Measurements from ENCODE around the gene NANOS2. TPM values are rescaled to one million over a fixed set of nuclear protein-coding genes. Genes with fewer than 3 reads are reported as not detected.
"Not testable (repeated sequence)": the region's sequence is repeated elsewhere in the genome, so short reads cannot be mapped to it uniquely, and the experiment has no call there.

Gene NANOS2
- polyA plus RNA-seq, 3 donors, result not detected

- Histone ChIP-seq H3K27me3 (ENCODE audit: control insufficient read depth in 2 of 2, insufficient read depth in 2 of 2, low read length in 2 of 2) (no peaks in the 10 kb centered on the region), H3K9me3 (replicated peaks in 1 of 2; ENCODE audit: control insufficient read depth in 1 of 2, insufficient read depth in 1 of 2, low read length in 2 of 2) (no peaks in the 10 kb centered on the region), H3K9ac (ENCODE audit: insufficient read depth, low read length, poor library complexity, severe bottlenecking) (no peak overlapping the region), H4K20me1 (ENCODE audit: insufficient read depth, low read length) (peaks cover 19% of the 10 kb centered on the region), H3K27ac (ENCODE audit: low read depth in 1 of 2, low read length in 2 of 2) (no peak overlapping the region), H3K4me3 (replicated peaks in 1 of 3; ENCODE audit: low read depth in 2 of 3, low read length in 3 of 3) (no peak overlapping the region), H3K4me2 (replicated peaks; ENCODE audit: extremely low read depth, low read length, poor library complexity, severe bottlenecking) (no peak overlapping the region), H3K79me2 (ENCODE audit: insufficient read depth, low read length) (peaks cover 18% of the 10 kb centered on the region), H2AFZ (ENCODE audit: insufficient read depth, low read depth, low read length, poor library complexity, severe bottlenecking) (no peak overlapping the region), H3K36me3 (replicated peaks in 1 of 2; ENCODE audit: control insufficient read depth in 1 of 2, insufficient read depth in 2 of 2, low read length in 2 of 2) (peaks cover 29 to 57% of the 10 kb centered on the region in 2 donors), H3K4me1 (ENCODE audit: control insufficient read depth in 1 of 2, insufficient read depth in 2 of 2, low read length in 2 of 2) (peaks cover 27 to 37% of the 10 kb centered on the region in 2 donors)
- 52% methylated on average over 5 of the region's 8 CpGs for WGBS (ENCODE audit: insufficient coverage)
- H3K4me1 Mint-ChIP-seq, result peaks cover 30% of the 10 kb centered on the region
- TF ChIP-seq CTCF (IDR thresholded peaks at IDR 0.05), result no peak
- no peak overlapping the region for H3K27ac Mint-ChIP-seq
- H3K36me3 Mint-ChIP-seq, result peaks cover 38 to 59% of the 10 kb centered on the region in 2 donors
- no peak overlapping the region for H3K4me3 Mint-ChIP-seq
- peaks cover 0 to 2% (median 0%) of the 10 kb centered on the region in 7 donors for H3K9me3 Mint-ChIP-seq
- intact Hi-C loops (cut with micrococcal nuclease), result no loop called here
- peaks cover 0 to 3% (median 2%) of the 10 kb centered on the region in 3 donors for H3K27me3 Mint-ChIP-seq (ENCODE audit: low read depth in 3 of 3)
- DNase-seq, result peak in 1 of 3 donors; percentile 65
These were observed 17.2 kb downstream of the NANOS2 start for GRCh38 chr19:45897261-45897812.

GRCh38 chr19:45895983-45896599 is 18.5 kb downstream of the NANOS2 start:
- Histone ChIP-seq H4K20me1 (ENCODE audit: insufficient read depth, low read length) (peaks cover 19% of the 10 kb centered on the region), H3K4me1 (ENCODE audit: control insufficient read depth in 1 of 2, insufficient read depth in 2 of 2, low read length in 2 of 2) (peaks cover 23 to 25% of the 10 kb centered on the region in 2 donors), H3K36me3 (replicated peaks in 1 of 2; ENCODE audit: control insufficient read depth in 1 of 2, insufficient read depth in 2 of 2, low read length in 2 of 2) (peaks cover 29 to 57% of the 10 kb centered on the region in 2 donors)
- intact Hi-C loops (cut with micrococcal nuclease); H3K9me3 Mint-ChIP-seq; H3K9ac ChIP-seq (ENCODE audit: insufficient read depth, low read length, poor library complexity, severe bottlenecking); H3K79me2 ChIP-seq (ENCODE audit: insufficient read depth, low read length); H3K27me3 ChIP-seq (ENCODE audit: control insufficient read depth in 2 of 2, insufficient read depth in 2 of 2, low read length in 2 of 2); DNase-seq; H3K27ac ChIP-seq (ENCODE audit: low read depth in 1 of 2, low read length in 2 of 2); H3K4me3 ChIP-seq (replicated peaks in 1 of 3; ENCODE audit: low read depth in 2 of 3, low read length in 3 of 3); H3K27ac Mint-ChIP-seq; H2AFZ ChIP-seq (ENCODE audit: insufficient read depth, low read depth, low read length, poor library complexity, severe bottlenecking); H3K27me3 Mint-ChIP-seq (ENCODE audit: low read depth in 3 of 3); H3K4me3 Mint-ChIP-seq; H3K9me3 ChIP-seq (replicated peaks in 1 of 2; ENCODE audit: control insufficient read depth in 1 of 2, insufficient read depth in 1 of 2, low read length in 2 of 2); H3K4me2 ChIP-seq (replicated peaks; ENCODE audit: extremely low read depth, low read length, poor library complexity, severe bottlenecking): not testable (repeated sequence)
- 96% methylated on average over 8 of the region's 12 CpGs for WGBS (ENCODE audit: insufficient coverage)
- Mint-ChIP-seq H3K36me3 (peaks cover 38 to 70% of the 10 kb centered on the region in 2 donors), H3K4me1 (peaks cover 28% of the 10 kb centered on the region)
